Measurements from ENCODE around the gene CCDC157. TPM values are rescaled to one million over a fixed set of nuclear protein-coding genes. Genes with fewer than 3 reads are reported as not detected.

Gene CCDC157
- total RNA-seq, 2 experiments from 2014 or later: 1.1 to 1.5 TPM

DNA sequence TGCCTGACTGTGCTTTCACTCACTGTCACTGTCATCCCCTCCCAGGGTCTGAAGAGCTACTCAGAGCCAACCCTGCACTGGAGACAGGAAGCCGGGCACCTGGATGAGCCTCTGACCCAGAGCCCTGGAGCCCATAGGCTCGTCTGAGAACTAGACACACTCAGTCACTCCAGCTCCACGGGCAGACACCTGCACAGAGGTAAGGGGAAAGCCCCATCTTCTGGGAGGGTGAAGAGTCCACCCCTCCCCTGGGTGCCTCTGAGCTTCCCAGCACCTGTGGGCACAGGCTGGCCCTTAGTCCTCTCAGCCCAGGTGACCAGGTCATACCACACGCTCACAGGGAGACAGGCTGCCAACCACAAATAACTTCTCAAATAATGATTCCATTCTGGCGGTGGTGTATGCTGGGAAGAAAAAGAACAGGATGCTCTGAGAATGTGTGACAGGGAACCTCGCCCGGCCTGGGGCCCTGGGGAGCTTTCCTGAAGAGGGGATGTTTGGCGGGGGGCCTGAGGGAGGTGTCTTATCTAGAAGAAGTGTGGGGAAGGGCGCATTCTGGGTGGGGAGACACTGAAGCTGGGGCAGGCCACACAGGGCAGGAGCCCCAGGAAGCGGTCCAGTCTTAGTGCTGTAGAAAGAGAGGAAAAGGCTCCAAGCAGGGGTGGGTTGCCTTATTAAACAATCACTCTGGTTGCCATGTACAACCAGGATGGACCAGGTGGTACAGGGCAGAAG, 5.3 kb downstream of the CCDC157 start:
- H3K9me3 Mint-ChIP-seq: no peaks in the 10 kb centered on the region
- no peak overlapping the region for H3K27ac Mint-ChIP-seq
- peaks cover 8% of the 10 kb centered on the region for H3K4me1 Mint-ChIP-seq (ENCODE audit: low read depth)
- DNase-seq: no peak
- no peak overlapping the region for H3K4me3 Mint-ChIP-seq
- intact Hi-C loops (cut with micrococcal nuclease): no loop called here
- no peaks in the 10 kb centered on the region for H3K27me3 Mint-ChIP-seq (ENCODE audit: low read depth)
- CTCF ChIA-PET: interaction anchor here (2.8 kb wide), 1 partner anchor 74 kb away, joined by 13 read pairs; no protein-coding TSS in a partner anchor
- peaks cover 3% of the 10 kb centered on the region for H3K36me3 Mint-ChIP-seq (ENCODE audit: low read depth)

DNA sequence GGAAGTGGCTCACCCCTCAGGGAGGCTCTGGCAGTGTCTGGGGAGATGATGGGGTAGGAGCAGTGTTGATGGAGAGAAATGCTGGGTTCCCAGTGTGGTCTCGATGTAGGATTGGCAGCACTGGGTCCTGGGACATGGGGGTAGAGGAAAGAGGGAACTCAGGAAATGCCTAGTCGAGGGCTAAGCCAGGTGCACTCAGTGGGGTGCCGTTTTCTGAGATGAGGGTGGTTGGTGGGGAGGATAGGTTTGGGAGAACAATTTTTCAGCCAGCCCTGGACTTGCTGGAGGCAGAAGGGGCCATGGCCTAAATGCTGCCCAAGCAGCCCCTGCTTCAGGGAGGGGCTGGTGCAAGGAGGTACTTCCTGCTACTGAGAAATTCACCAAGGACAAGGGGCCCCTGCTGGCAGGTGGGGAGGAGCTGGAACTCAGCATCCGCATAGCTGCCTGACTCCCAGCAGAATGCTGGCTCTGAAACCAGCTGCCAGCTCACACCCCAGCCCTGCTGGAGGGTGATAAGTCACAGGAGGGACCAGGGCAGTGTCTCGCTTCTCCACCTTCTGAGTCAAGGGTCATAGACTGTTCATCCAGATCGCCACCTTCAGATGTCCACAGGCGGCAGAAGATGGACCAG, 6.0 kb downstream of the CCDC157 start:
- CTCF ChIA-PET: interaction anchor here (2.8 kb wide), 1 partner anchor 75 kb away, joined by 13 read pairs; no protein-coding TSS in a partner anchor
- H3K36me3 Mint-ChIP-seq (ENCODE audit: low read depth): peaks cover 3% of the 10 kb centered on the region
- H3K4me3 Mint-ChIP-seq: no peak overlapping the region
- H3K27me3 Mint-ChIP-seq (ENCODE audit: low read depth): no peaks in the 10 kb centered on the region
- DNase-seq: no peak
- H3K9me3 Mint-ChIP-seq: no peaks in the 10 kb centered on the region
- no peak overlapping the region for H3K27ac Mint-ChIP-seq
- peaks cover 4% of the 10 kb centered on the region for H3K4me1 Mint-ChIP-seq (ENCODE audit: low read depth)
- intact Hi-C loops (cut with micrococcal nuclease): no loop called here

DNA sequence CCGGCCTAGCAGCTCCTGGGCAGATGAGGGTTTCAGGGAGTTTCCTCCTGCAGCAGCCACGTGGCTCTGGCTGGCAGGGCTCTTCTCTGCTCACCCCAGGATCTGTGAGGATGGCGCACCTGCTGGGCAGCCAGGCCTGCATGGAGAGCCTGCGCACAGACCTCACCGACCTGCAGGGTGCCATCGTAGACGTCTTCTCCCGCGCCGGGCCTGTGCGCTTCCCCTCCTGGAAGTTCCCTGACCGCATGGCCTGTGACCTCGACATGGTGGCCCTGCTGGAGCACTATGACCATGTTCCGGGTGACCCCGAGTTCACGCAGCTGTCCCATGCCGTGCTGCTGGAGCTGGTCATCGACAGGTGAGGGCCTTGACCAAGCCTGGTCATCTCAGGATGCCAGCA, 9.1 kb downstream of the CCDC157 start:
- intact Hi-C loops (cut with micrococcal nuclease): no loop called here
- Mint-ChIP-seq H3K27me3 (ENCODE audit: low read depth) (no peaks in the 10 kb centered on the region), H3K4me1 (ENCODE audit: low read depth) (no peaks in the 10 kb centered on the region), H3K9me3 (no peaks in the 10 kb centered on the region), H3K4me3 (no peak overlapping the region), H3K27ac (no peak overlapping the region), H3K36me3 (ENCODE audit: low read depth) (peaks cover 3% of the 10 kb centered on the region)
- CTCF ChIA-PET: interaction anchor here (4.8 kb wide), 1 partner anchor 78 kb away, joined by 22 read pairs; no protein-coding TSS in a partner anchor
- DNase-seq: no peak

DNA sequence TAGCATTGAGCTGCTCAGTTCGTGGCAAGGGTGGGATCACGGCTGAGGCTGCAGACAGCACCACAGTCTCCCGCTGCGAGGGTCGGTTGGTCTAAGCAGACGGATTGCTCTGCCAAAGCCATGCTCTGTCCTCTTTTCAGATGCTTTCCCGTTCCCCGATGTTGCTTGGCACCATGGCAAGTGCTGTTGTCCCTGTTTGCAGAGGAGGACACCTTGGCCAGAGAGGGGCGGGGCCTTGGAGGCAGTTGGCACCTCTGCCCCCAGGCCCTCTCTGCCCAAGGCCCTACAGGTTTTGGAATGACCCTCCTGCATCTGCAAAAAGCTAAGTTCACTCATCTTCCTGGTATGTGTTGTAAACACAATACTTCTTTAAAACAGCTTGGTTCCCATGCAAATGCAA, 11.6 kb downstream of the CCDC157 start:
- DNase-seq: no peak
- intact Hi-C loops (cut with micrococcal nuclease): no loop called here
- Mint-ChIP-seq H3K27ac (no peak overlapping the region), H3K27me3 (ENCODE audit: low read depth) (no peaks in the 10 kb centered on the region), H3K4me3 (no peak overlapping the region), H3K36me3 (ENCODE audit: low read depth) (peaks cover 3% of the 10 kb centered on the region), H3K4me1 (ENCODE audit: low read depth) (no peaks in the 10 kb centered on the region), H3K9me3 (no peaks in the 10 kb centered on the region)
- CTCF ChIA-PET: interaction anchor here (0.6 to 4.8 kb wide), 3 partner anchors 13 to 80 kb away, joined by 4 to 22 read pairs (median 4); no protein-coding TSS in a partner anchor

DNA sequence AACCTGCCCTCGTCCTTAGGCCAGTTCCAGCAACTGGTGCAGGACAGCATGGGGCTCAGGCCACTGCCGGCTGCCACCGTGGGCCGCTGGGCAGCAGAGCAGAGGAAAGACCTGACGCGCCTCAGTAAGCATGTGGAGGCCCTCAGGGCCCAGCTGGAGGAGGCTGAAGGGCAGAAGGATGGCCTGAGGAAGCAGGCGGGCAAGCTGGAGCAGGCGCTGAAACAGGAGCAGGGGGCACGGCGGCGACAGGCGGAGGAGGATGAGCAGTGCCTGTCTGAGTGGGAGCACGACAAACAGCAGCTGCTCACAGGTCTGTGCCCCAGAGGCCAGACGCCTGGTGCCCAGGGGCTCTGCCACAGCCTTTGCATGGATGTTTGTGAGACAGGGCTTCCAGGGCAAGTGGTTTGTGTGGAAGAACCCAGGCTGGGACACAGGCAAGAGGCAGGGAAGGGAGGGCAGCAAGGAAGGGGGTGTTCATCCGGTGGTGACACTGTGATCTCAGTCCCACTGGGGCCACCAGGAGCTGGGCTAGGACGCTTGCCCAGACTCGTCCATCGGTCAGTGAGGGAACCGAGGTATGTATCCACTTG, 13.9 kb downstream of the CCDC157 start:
- intact Hi-C loops (cut with micrococcal nuclease): no loop called here
- H3K4me3 Mint-ChIP-seq: no peak overlapping the region
- no peak overlapping the region for H3K27ac Mint-ChIP-seq
- peaks cover 3% of the 10 kb centered on the region for H3K36me3 Mint-ChIP-seq (ENCODE audit: low read depth)
- H3K9me3 Mint-ChIP-seq: no peaks in the 10 kb centered on the region
- no peaks in the 10 kb centered on the region for H3K27me3 Mint-ChIP-seq (ENCODE audit: low read depth)
- CTCF ChIA-PET: interaction anchor here (1.8 kb wide), 1 partner anchor 83 kb away, joined by 6 read pairs; no protein-coding TSS in a partner anchor
- no peaks in the 10 kb centered on the region for H3K4me1 Mint-ChIP-seq (ENCODE audit: low read depth)
- no peak for DNase-seq

DNA sequence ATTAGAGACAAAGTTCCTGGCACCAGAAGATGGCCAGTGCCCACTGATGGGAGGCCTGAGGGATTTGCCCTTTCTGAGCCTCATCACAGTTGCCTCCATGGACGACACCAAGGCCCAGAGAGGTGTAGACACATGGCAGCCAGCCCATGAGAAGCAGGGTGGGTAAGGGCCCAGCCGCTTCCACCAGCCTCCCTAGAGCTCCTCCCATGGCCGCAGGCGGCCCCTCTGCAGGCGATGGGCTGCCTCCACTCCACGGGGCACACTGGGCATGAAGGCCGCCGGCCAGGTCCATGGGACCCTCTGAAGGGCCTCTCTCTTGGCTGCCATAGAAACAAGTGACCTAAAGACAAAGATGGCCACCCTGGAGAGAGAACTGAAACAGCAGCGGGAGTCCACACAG, 14.5 kb downstream of the CCDC157 start:
- no peak overlapping the region for H3K27ac Mint-ChIP-seq
- intact Hi-C loops (cut with micrococcal nuclease): no loop called here
- no peaks in the 10 kb centered on the region for H3K27me3 Mint-ChIP-seq (ENCODE audit: low read depth)

DNA sequence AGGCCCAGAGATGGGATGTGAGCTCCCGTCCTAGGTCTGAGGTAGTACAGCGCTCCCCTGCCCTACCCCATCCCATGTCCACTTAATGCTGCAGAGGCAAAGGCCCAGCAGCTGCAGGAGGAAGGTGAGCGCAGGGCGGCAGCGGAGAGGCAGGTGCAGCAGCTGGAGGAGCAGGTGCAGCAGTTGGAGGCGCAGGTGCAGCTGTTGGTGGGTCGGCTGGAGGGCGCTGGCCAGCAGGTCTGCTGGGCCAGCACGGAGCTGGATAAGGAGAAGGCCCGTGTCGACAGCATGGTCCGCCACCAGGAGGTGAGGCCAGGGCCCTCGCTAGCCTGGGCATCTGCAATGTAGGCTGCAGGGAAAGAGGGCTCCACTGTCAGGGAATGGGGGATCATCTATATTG, 15.2 kb downstream of the CCDC157 start:
- H3K4me3 Mint-ChIP-seq: no peak overlapping the region
- no peak overlapping the region for H3K27ac Mint-ChIP-seq
- no peaks in the 10 kb centered on the region for H3K9me3 Mint-ChIP-seq
- no peaks in the 10 kb centered on the region for H3K36me3 Mint-ChIP-seq (ENCODE audit: low read depth)
- H3K4me1 Mint-ChIP-seq (ENCODE audit: low read depth): no peaks in the 10 kb centered on the region
- H3K27me3 Mint-ChIP-seq (ENCODE audit: low read depth): no peaks in the 10 kb centered on the region
- DNase-seq: no peak
- intact Hi-C loops (cut with micrococcal nuclease): no loop called here
- CTCF ChIA-PET: interaction anchor here (1.8 kb wide), 1 partner anchor 84 kb away, joined by 6 read pairs; no protein-coding TSS in a partner anchor

More for the DNA sequence above, 14.5 kb downstream of the CCDC157 start:
- DNase-seq: no peak
- Mint-ChIP-seq H3K9me3 (no peaks in the 10 kb centered on the region), H3K4me3 (no peak overlapping the region), H3K36me3 (ENCODE audit: low read depth) (peaks cover 2% of the 10 kb centered on the region), H3K4me1 (ENCODE audit: low read depth) (no peaks in the 10 kb centered on the region)
- CTCF ChIA-PET: interaction anchor here (1.8 kb wide), 1 partner anchor 84 kb away, joined by 6 read pairs; no protein-coding TSS in a partner anchor

DNA sequence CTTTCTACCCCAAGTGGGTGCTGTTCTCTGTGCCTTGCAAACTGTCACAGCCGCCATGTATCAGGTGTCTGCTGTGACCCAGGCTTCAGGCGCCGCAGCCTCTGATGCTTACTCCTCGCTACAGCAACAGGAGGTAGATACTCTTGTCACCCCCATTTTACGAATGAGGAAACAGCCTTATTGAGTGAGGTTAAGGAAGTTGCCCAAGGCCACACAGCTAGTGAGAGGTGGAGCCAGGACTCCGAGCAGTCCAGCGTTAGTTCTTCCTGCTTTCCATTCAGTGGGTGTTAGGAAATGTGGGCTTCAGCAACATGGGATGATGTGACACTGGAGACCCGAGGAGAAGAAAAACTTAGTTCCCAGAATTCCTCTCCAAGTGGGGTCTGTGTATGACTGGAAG, 16.1 kb downstream of the CCDC157 start:
- intact Hi-C loops (cut with micrococcal nuclease): no loop called here
- CTCF ChIA-PET: no interaction called here
- no peaks in the 10 kb centered on the region for H3K4me1 Mint-ChIP-seq (ENCODE audit: low read depth)

DNA sequence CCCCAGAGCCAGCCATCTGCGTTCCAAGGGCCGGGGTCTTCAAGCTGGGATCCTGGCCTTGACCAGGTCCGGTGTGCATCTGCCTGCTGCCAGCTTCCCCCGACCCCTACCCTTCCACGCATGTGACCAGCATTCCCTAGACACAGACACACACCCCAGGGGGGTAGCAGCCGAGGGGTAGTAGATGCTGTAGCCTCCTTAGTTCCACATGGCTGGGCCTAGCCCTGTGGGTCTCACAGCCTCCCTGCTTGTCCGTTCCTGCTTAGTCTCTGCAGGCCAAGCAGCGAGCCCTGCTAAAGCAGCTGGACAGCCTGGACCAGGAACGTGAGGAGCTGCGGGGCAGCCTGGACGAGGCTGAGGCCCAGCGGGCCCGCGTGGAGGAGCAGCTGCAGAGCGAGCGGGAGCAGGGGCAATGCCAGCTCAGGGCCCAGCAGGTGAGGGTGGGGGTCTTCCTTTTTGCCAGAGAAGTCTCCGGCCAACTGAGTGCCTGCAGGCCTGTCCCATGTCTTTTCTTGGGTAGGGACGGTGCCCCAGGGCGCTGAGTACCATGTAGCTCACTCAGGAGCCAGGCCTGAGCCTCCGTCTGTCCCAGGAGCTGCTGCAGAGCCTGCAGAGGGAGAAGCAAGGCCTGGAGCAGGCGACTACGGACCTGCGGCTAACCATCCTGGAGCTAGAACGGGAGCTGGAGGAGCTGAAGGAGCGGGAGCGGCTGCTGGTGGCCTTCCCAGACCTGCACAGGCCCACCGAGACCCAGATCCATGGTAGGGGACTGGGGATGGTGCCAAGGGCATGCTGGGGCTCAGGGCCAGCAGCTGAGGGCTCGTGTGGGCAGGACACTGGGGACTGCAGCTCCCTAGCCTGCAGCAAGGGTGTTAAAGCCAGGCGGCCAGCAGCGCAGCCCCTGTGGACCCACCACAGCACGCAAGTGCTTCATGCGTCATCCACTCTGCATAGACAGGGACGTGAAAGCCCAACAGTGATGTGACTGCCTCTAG, 16.8 kb downstream of the CCDC157 start:
- no peaks in the 10 kb centered on the region for H3K9me3 Mint-ChIP-seq
- no peak overlapping the region for H3K27ac Mint-ChIP-seq
- no peaks in the 10 kb centered on the region for H3K27me3 Mint-ChIP-seq (ENCODE audit: low read depth)
- no peak overlapping the region for H3K4me3 Mint-ChIP-seq
- H3K36me3 Mint-ChIP-seq (ENCODE audit: low read depth): no peaks in the 10 kb centered on the region
- intact Hi-C loops (cut with micrococcal nuclease): no loop called here
- H3K4me1 Mint-ChIP-seq (ENCODE audit: low read depth): no peaks in the 10 kb centered on the region
- CTCF ChIA-PET: interaction anchor here (0.6 to 1.6 kb wide), 2 partner anchors 15 to 17 kb away, joined by 3 read pairs; no protein-coding TSS in a partner anchor
- DNase-seq: no peak

More for the DNA sequence above, 16.1 kb downstream of the CCDC157 start:
- H3K4me3 Mint-ChIP-seq: no peak overlapping the region
- no peak overlapping the region for H3K27ac Mint-ChIP-seq
- H3K27me3 Mint-ChIP-seq (ENCODE audit: low read depth): no peaks in the 10 kb centered on the region
- no peaks in the 10 kb centered on the region for H3K9me3 Mint-ChIP-seq
- no peaks in the 10 kb centered on the region for H3K36me3 Mint-ChIP-seq (ENCODE audit: low read depth)
- no peak for DNase-seq

DNA sequence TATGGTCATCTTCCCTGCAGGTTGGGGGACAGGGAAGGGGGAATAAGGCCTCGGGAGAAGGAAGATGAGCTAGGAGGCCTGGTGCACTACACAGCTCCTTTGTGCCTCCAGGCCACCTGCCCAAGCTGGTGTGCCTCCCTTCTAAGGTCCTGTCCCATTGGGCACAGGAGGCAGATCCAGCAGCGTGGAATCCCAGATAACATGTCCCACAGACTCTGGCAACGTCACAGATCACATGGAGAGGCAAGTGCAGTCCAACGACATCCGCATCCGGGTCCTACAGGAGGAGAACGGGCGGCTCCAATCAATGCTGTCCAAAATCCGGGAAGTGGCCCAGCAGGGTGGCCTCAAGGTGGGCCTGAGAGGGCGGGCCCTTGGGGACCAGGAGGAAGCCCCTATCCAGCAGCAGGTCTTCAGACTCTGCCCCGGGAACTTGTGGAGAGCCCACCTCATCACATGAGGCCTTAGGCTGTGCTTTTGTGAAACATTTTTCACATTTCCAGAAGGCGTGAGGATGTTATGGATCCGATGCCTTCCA, 18.6 kb downstream of the CCDC157 start:
- no peak overlapping the region for H3K27ac Mint-ChIP-seq

DNA sequence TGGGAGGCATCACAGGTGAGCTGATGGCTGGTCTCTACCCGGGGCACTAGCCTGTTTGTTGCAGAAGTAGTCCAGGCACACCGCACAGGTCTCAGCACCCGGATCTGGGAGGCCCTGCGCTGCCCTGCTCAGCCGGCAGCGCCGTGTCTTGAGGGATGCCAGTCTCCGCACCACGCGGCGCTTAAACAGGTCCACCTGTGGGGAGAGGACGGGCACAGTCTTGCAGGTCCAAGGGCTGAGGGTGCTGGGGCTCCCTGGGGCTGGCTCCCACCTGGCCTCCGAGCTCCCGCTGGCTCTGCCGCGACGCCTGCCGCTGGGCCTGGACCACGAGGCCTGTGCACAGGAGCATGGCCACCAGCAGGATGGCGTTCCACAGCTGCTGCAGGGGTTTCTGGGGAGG, 23.2 kb downstream of the CCDC157 start:
- H3K36me3 Mint-ChIP-seq (ENCODE audit: low read depth): no peaks in the 10 kb centered on the region
- no peaks in the 10 kb centered on the region for H3K4me1 Mint-ChIP-seq (ENCODE audit: low read depth)
- intact Hi-C loops (cut with micrococcal nuclease): no loop called here
- no peaks in the 10 kb centered on the region for H3K27me3 Mint-ChIP-seq (ENCODE audit: low read depth)
- no peaks in the 10 kb centered on the region for H3K9me3 Mint-ChIP-seq
- H3K27ac Mint-ChIP-seq: no peak overlapping the region
- H3K4me3 Mint-ChIP-seq: no peak overlapping the region
- CTCF ChIA-PET: interaction anchor here (0.8 to 14.3 kb wide), 2 partner anchors 91 to 117 kb away, joined by 3 to 287 read pairs; partner anchors contain the start of gene CASTOR1
- DNase-seq: no peak

More for the DNA sequence above, 18.6 kb downstream of the CCDC157 start:
- CTCF ChIA-PET: interaction anchor here (0.5 to 1.6 kb wide), 3 partner anchors 11 to 714 kb away, joined by 3 to 4 read pairs (median 3); no protein-coding TSS in a partner anchor
- Mint-ChIP-seq H3K4me3 (no peak overlapping the region), H3K36me3 (ENCODE audit: low read depth) (no peaks in the 10 kb centered on the region), H3K27me3 (ENCODE audit: low read depth) (no peaks in the 10 kb centered on the region), H3K9me3 (no peaks in the 10 kb centered on the region), H3K4me1 (ENCODE audit: low read depth) (no peaks in the 10 kb centered on the region)
- intact Hi-C loops (cut with micrococcal nuclease): no loop called here
- no peak for DNase-seq
